HG02981 (cell line): Measurements from ENCODE around the gene GALE.
A peak's percentile ranks its signal among the peaks of the same experiment; 100 is the strongest.
"Not testable (repeated sequence)": the region's sequence is repeated elsewhere in the genome, so short reads cannot be mapped to it uniquely, and the experiment has no call there.

ENCODE experiments used
- ATAC-seq: cut with Tn5 transposase; IDR thresholded peaks from one replicate; pipeline ENCODE4 v1.9.1; 2021; ENCODE audit warnings: mild to moderate bottlenecking, moderate library complexity; ENCODE audit not compliant: unreplicated experiment

Gene GALE

GRCh38 chr1:23793861-23794731 lies 6.5 kb downstream of the GALE start:
- ATAC-seq = no peak

GRCh38 chr1:23793018-23793781 lies 7.4 kb downstream of the GALE start:
- no peak for ATAC-seq

DNA sequence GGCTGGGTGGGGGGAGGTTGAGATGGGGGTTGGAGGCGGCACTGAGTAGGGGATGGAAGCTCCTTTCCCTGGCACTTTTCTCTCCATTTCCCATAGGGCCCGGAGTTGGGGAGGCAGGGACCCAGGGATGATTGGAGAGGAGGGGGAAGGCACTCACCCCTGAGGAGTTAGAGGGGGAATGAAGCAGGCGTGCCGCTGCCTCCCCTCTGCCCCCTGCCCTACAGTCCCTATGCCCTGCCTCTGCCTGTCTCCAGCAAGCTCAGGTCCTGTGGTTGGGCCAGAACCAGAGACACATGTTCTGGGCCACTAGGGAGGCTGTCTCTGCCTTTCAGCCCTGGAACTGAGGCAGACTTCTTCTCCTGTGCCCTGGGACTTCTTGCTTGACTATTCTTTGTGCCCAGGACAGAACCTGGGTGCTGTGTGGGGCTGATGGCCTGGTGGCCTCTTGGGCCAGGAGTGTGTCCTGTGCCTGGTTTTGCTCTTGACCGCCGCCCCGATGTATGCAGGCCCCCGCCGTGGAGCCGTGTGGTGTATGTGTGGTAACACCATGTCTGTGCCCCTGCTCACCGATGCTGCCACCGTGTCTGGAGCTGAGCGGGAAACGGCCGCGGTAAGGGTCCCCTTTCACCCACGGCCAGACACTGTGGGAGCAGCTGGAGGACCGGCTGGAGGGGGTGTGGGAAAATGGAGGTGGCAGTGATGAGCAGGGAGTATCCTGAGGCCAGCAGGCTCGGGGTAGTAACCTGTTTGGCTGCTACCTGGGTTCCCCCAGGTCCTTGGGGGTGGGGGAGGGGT lies 8.2 kb downstream of the GALE start:
- ATAC-seq = no peak

GRCh38 chr1:23791516-23792047 lies 9.0 kb downstream of the GALE start:
- ATAC-seq = no peak

GRCh38 chr1:23790696-23791515 lies 9.6 kb downstream of the GALE start, which contains the start of gene LYPLA2:
LYPLA2 (plus strand) TSS chr1:23791145; CDS start chr1:23792683, 1,538 bp downstream.
- peak; percentile 81 for ATAC-seq

DNA sequence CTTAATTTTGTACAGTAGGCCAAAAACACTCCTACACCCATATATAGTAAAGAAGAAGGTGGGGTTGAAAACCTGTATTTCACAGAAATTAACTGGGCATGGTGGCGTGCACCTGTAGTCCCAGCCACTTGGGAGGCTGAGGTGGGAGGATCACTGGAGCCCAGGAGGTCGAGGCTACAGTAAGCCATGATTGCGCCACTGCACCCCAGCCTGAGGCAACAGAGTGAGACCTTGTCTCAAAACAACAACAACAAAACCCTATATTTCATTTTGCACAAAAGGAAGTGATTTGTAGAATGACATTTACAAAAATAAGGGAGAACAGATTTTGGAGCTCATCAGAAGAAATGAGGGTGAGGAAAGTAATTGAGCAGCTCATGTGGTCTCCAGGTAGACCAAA lies 11.9 kb downstream of the GALE start:
- ATAC-seq = no peak

DNA sequence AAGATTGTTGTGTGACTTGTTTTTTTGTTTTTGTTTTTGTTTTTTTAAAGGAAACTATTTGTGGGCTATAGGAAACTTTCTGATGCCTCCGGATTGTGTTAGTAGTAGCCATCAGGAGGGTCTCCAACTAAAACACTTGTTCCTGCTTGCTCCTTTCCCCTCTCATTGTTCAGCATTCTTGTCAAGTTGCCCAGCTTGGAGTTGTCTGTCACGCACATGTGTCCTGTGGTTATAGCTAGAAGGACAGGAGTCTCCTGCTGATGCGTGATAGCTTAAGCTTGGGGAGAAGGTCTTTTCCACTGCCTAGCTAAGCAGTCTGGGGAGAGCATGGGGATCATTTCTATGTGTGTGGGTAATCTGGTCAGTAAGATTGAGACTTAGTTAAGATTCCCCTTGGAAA lies 12.9 kb downstream of the GALE start:
- no peak for ATAC-seq

- no peak for ATAC-seq
These were observed 15.7 kb downstream of the GALE start for GRCh38 chr1:23784846-23785245.

- not testable (repeated sequence) for ATAC-seq
These were observed 17.4 kb downstream of the GALE start for GRCh38 chr1:23783141-23783540.

DNA sequence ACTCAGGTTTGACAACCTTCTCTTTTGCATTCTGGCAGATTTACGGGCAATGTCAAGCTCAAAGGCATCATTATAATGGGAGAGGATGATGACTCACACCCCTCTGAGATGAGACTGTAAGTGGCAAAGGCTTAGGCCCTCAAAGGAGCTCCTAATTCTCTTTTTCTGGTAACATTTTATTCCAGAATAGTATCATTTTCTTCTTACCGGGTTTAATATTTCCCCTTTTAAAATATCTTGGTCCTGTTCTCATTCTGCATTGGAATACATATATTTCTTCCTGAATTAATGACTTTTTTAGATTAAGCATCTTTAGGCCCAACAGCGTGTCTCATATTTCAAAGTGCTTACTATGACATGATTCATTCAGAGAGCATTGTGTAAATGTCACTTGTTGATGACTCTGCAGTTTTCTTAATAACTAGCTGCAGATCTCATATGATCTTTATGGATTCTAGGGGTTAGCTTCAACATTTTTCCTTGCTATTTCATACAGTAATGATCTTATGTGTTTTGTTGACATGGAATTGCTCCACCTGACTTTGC lies 20.7 kb downstream of the GALE start:
- ATAC-seq = no peak

DNA sequence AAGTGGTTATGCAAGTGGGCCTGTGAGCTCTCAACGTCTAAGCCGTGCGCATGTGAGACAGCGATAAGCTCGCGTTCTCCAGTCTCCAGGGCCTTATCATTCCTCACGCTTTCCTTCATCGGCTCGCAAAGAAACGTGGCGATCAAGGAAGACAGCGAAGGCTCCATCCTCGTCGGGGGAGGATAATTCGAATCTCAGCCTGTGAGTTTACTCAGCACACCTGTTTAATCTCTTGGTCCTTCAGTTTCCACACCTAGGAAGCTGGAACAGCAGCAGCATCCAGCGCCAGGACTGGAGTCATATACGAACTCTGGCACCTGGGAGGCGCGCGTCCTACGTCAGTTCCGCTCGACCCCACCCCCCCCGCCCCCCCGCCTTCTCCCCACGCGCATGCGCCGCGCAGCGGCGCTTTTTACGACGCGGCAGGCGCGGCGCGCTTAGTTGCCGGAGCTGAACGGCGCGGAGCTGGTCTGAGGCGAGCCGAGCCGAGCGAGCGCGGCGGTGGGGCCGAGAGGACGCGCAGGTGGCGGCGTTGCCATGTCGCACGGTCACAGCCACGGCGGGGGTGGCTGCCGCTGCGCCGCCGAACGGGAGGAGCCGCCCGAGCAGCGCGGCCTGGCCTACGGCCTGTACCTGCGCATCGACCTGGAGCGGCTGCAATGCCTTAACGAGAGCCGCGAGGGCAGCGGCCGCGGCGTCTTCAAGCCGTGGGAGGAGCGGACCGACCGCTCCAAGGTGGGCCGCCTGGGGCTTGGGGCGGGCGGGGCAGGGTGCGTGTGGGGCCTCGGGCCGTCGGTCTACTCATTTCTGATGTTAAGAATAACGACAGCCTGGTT lies 22.4 kb downstream of the GALE start, which contains the start of gene PITHD1:
PITHD1 (plus strand) TSS at position 440 of the 836 bp plus-strand sequence; CDS start at position 538, 98 bp downstream.
- ATAC-seq = peak; percentile 71

DNA sequence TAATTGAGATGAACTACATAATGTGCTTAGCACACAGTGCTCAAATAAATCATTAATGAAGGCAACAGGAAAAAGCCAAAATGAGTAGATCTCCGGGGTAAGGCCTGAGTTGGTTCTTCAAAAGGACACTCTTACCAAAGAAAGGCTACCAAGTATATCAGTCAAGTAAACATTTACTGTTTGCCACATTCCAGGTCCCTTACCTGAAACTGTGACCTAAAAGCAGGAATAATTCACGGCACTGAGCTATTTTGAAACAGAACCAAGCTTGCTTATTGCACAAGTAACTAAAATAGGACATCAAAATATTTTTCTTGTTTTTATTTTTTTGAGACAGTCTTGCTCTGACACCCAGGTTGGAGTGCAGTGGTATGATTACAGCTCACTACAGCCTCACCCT lies 24.3 kb downstream of the GALE start:
- ATAC-seq = no peak

- ATAC-seq = no peak
These were observed 26.2 kb downstream of the GALE start for GRCh38 chr1:23774174-23774880.

DNA sequence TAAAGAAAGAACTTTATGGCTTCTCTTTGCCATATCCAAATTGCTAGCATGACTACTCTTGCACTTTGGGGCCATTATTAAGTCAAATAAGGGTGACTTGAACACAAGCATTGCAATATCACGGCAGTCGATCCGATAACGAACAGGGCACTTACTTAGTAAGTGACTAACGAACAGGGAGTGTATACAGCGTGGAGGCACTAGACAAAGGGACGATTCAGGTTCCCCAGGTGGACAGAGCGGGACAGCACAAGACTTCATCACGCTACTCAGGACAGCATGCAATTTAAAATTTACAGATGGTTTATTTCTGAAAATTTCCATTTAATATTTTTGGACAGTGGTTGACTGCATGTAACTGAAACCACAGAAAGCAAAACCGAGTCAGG lies 27.7 kb downstream of the GALE start:
- ATAC-seq = no peak

- ATAC-seq = no peak
These were observed 28.3 kb downstream of the GALE start for GRCh38 chr1:23772049-23772853.

DNA sequence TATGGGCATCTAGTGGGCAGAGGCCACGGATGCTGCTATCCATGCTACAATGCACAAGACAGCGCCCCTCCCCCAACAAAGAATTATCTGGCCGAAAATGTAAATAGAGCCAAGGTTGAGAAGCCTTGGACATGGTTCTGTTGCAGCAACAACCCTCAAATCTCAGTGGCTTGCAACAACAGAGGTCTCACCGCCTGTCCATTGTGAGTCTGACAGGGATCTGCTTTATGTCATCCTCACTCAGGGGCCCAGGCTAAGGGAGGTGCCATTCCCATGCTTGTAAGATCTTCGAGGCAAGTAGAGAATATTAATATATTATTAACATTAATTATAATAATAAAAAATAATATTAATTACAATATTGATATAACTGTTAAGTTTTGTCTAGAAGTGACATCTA lies 31.8 kb downstream of the GALE start:
- ATAC-seq = no peak

GRCh38 chr1:23763041-23763577 lies 37.4 kb downstream of the GALE start:
- ATAC-seq = no peak
